GM18870 (cell line): ENCODE measurements around the gene SYAP1.
A peak's percentile ranks its signal among the peaks of the same experiment; 100 is the strongest.
"Not testable (repeated sequence)": the region's sequence is repeated elsewhere in the genome, so short reads cannot be mapped to it uniquely, and the experiment has no call there.

Experiments
- ATAC-seq: cut with Tn5 transposase; IDR thresholded peaks from one replicate; pipeline ENCODE4 v1.9.1; 2021; ENCODE audit warnings: moderate library complexity; ENCODE audit not compliant: unreplicated experiment

SYAP1 gene

GRCh38 chrX:16774746-16775145 lies 55.3 kb downstream of the SYAP1 start:
- ATAC-seq: no peak

DNA sequence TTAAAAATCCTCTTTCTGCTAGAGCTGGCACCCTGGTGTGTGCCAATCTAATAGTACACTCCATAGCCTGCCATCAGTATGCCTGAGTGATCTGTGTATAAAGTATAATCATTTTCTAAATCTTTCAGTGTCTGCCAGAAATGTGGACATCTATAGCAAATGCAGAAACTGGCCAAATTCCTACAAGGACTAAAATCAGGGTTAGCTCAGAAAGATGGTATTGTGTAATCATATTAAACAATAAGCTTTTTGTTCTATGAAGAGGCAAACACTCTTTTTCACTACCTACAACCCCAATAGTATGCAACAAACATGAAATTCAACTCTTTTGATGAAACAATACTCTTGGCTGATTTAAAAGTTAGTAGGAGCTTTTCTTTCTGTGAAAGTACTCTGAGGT lies 59.1 kb downstream of the SYAP1 start:
- no peak for ATAC-seq

DNA sequence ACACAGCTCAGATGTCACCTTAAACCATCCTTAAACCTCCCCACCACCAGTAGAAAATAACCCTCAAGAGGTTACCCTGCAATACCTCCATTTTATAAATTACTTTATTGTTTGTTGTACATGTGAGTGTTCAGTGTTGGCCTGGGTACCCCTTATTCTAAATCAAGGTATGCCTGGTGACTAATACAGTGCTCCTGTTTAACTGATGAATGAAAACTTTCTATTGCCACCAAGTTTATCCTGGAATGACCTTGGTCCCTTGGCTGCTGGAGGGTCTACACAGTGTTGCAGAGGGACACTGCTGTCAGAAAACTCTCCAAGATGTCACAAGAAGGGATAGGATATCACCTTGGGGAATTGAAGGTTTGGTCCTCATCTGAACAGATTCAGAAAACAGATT lies 59.6 kb downstream of the SYAP1 start:
- no peak for ATAC-seq

- ATAC-seq: not testable (repeated sequence)
Measured at GRCh38 chrX:16779815-16780214, 60.4 kb downstream of the SYAP1 start.

DNA sequence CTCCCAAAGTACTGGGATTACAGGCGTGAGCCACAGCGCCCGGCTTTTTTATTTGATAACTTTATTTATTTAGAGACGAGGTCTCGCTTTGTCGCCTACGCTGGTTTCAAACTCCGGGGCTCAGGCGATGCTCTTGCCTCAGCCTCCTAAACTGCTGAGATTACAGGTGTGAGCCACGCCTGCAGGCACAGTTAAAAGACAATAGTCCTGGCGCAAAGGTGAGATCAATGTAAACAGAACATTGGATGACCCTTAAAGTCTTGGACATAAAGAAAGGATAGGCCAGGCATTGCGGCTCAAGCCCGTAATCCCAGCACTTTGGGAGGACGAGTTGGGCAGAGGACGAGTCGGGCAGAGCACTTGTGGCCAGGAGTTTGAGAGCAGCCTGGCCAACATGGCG lies 64.0 kb downstream of the SYAP1 start:
- no peak for ATAC-seq

- ATAC-seq: not testable (repeated sequence)
Measured at GRCh38 chrX:16784440-16784839, 65.0 kb downstream of the SYAP1 start.

DNA sequence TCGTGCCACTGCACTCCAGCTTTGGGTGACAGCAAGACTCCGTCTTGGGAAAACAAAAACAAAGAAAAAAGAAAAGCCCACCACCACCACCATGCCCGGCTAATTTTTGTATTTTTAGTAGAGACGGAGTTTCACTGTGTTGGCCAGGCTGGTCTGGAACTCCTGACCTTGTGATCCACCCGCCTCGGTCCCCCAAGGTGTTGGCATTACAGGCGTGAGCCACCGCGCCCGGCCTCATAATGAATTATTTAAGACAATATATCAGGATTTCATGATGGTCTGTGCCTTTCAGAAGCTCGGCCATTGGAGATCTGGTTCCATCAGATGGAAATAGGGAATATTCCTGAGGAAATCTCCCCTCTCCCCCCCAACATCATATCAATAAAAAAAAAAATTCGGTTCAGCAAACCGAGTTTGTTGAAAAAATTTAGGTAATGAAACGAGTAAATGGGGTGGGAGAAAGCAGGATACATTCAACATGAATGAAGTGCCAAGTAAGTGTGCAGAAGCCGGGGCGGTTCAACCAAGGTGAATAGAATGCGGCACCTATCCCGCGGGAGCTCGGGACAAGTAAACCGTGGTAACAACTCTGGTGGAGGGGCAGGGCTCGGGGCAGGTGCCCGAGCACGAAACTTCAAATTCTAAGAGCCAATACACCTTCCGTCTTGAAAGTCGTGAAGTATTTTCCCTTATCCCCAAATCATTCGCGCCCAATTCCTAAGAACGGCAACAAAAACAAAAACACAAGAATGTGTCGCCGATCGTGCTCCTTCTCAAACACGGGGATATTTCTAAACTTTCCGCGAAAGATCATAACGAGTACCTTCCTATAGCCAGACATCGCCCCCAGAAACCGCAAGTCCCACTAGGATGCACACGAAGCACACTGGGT lies 66.1 kb downstream of the SYAP1 start:
- ATAC-seq: no peak

DNA sequence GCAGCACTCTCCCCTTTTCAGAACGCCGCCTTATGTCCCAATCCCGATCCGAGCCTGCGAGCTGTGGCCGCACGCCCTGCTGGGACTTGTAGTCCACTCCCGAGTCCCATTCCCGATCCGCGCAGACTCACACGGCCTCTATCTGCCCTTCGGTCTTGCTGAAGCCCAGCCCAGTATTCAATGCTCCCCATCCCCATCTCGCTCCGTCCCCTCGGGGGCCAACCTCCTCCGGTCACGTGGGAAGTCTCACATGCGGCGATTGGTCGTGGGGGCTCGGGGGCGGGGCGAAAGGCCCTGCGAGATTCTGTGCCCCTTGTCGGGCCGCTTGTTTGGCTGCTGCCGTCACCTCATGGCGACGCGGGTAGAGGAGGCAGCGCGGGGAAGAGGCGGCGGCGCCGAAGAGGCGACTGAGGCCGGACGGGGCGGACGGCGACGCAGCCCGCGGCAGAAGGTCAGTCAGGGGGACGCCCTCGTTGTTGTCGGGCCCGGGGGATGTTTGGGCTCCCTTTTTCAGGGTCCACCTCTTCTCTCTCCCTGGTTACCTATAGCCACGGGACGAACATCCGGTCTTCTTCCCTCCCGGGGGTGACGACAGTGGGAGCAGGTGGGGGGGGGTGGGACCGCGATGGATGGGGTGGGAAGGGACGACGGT lies 66.9 kb downstream of the SYAP1 start, which contains the start of gene TXLNG:
Gene TXLNG, plus strand, starts transcription at position 328 of the 652 bp plus-strand sequence. Its CDS starts 22 bp downstream, at position 350.
- peak; percentile 100 for ATAC-seq

DNA sequence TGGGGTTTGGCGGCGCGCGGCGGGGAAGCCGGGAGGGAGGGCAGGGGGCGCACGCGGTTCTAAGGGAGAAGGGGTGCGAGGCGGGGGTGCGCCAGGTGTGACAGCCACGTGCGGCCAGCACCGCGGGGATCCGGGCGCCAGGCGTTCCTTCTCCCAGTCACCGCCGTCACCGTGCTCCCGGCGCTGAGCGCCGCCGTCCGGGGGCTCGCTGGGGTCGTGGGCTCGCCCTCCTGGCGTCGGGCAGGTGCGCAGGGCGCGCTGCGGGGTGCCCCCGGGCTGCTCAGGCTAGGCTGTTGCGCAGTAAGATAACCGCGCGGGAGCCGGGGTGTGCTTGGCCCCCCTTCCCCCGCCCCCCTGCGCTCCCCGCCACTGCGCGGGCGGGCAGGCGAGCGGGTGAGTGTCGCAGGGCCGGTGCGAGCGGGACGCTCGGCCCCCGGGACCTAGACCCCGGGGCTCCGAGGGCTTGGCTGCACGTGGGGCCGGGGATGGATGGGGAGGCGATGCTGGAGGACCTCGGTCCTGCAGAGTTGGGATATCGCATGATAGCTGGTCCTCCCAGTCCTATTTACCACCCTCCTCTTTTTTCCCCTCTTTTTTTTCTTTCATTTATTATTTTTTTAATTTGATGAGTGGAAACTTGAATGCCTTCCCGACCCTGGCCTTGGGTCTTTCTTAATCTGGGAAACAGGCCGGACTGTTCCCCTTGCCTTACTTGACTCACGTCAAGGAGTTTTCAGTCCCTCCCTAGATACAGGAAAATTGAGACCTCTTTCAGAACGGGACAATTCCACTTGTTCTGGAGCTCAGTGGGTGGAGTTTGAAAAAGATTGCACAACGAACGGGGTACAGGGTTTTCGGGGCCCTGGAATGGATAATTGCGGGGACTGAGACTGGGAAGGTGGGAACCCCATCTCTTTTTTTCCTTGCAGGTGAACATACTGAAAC lies 67.7 kb downstream of the SYAP1 start:
- no peak for ATAC-seq

GRCh38 chrX:16788477-16788876 lies 69.1 kb downstream of the SYAP1 start:
- no peak for ATAC-seq

DNA sequence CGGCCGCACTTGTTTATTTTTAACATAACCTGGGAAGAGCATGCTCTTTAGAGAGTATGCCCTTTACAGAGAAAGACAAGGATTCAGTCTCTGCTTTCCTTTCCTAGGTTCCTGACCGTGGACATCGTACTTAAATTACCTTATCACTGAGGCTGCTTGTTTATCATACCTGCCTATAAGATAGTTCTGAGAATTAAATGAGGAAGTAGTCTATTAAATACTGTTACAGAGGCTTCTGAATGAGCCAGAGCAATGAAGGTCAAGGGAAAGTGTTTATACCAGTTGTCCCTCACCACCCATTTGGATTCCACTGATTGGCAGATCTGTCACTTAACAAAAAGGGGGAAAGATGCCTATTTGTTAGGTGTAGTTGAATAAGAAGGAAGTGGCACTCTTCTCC lies 76.9 kb downstream of the SYAP1 start:
- ATAC-seq: no peak

GRCh38 chrX:16797358-16797757 lies 77.9 kb downstream of the SYAP1 start:
- ATAC-seq: no peak

- ATAC-seq: no peak
Measured at GRCh38 chrX:16797841-16798240, 78.4 kb downstream of the SYAP1 start.

- no peak for ATAC-seq
Measured at GRCh38 chrX:16804923-16805464, 85.6 kb downstream of the SYAP1 start.

DNA sequence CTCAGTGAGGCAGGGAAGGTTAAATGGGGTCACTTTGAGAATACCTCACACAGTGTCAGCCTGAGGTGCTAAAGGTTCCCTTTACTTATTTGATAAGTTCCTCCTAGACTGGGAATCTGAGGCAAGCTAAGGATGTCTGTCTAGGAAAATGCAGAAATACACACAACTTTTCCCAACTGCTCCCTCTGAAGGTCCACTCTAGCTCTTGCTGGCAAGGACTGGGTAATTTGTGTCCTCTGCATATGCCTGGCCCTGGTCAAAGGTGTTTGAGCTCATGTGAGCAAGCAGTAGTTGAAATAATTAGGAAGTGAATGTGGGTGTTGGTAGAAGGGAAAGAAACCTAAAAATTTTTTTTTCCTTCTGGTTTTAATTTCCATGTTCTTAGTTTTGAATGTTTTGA lies 88.1 kb downstream of the SYAP1 start:
- ATAC-seq: no peak

DNA sequence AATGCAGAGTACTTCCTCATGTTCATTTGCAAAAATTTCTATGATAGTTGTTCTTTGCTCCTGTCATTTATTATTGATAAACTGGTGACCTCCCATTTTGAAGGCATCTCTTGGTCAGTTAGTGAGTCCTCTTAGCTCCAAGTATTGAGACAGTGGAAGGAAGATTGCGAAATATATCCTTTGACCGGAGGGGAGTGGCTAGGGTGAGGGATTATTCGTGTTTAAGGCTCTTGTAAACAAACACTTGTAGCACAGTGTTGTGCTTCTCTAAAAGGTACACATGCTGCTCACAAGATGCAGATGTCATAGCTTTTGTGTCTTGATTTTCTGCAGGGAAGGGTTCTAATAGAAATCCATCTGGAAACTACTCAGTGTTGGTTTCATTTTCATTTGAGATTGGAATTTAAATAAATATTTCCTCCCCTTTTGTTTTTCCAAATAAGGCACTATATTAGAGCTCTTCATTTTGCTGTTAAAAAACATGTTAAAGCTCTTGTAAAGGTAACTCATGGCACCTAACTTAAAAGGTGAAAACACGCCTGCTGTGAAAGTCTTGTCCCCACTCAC lies 88.6 kb downstream of the SYAP1 start:
- ATAC-seq: no peak

- no peak for ATAC-seq
Measured at GRCh38 chrX:16814597-16814996, 95.2 kb downstream of the SYAP1 start.
